Erythroblast (primary cell): ENCODE measurements around the gene SPTBN1.

ENCODE experiments used
- DNase-seq, 2 experiments: peaks; one replicate each; lab custom pipeline; 2025; lab: John Stamatoyannopoulos, UW
- GATA1 ChIP-seq: IDR thresholded peaks from 2 replicates; pipeline ENCODE4 v1.6.1; 2011; ENCODE audit warnings: low read depth, mild to moderate bottlenecking, control low read depth, low read length, moderate library complexity
- POLR2A ChIP-seq: IDR thresholded peaks from 2 replicates; pipeline ENCODE4 v1.6.1; 2011; ENCODE audit warnings: mild to moderate bottlenecking, low read length

SPTBN1 gene

GRCh38 chr2:54606393-54606958, 150.3 kb downstream of the SPTBN1 start:
- DNase-seq = no peak
- TF ChIP-seq GATA1 (no peak), POLR2A (no peak)

GRCh38 chr2:54608224-54608623, 152.1 kb downstream of the SPTBN1 start:
- no peak for TF ChIP-seq POLR2A
- DNase-seq = no peak

GRCh38 chr2:54609241-54609640, 153.1 kb downstream of the SPTBN1 start:
- DNase-seq = no peak
- TF ChIP-seq GATA1 = no peak
- TF ChIP-seq POLR2A = no peak

- TF ChIP-seq POLR2A (no peak), GATA1 (no peak)
Observed at GRCh38 chr2:54609647-54610046, 153.5 kb downstream of the SPTBN1 start.

GRCh38 chr2:54610700-54611099, 154.6 kb downstream of the SPTBN1 start:
- TF ChIP-seq GATA1 = no peak
- no peak for TF ChIP-seq POLR2A
- DNase-seq = no peak

More at GRCh38 chr2:54609647-54610046, 153.5 kb downstream of the SPTBN1 start:
- DNase-seq = no peak

- TF ChIP-seq GATA1 (no peak), POLR2A (no peak)
- DNase-seq = no peak
Observed at GRCh38 chr2:54611830-54612545, 155.9 kb downstream of the SPTBN1 start.

GRCh38 chr2:54613386-54613785, 157.3 kb downstream of the SPTBN1 start:
- no peak for TF ChIP-seq GATA1
- DNase-seq = no peak

- TF ChIP-seq POLR2A (no peak), GATA1 (no peak)
- no peak for DNase-seq
Observed at GRCh38 chr2:54613794-54614257, 157.7 kb downstream of the SPTBN1 start.

GRCh38 chr2:54614819-54615218, 158.7 kb downstream of the SPTBN1 start:
- DNase-seq = no peak
- no peak for TF ChIP-seq GATA1
- TF ChIP-seq POLR2A = no peak

- no peak for DNase-seq
Observed at GRCh38 chr2:54615832-54616534, 159.9 kb downstream of the SPTBN1 start.

GRCh38 chr2:54617409-54617808, 161.3 kb downstream of the SPTBN1 start:
- TF ChIP-seq GATA1 (no peak), POLR2A (no peak)
- DNase-seq = no peak

More at GRCh38 chr2:54615832-54616534, 159.9 kb downstream of the SPTBN1 start:
- TF ChIP-seq GATA1 = no peak
- TF ChIP-seq POLR2A = no peak

GRCh38 chr2:54618646-54619565, 162.8 kb downstream of the SPTBN1 start:
- DNase-seq = no peak
- TF ChIP-seq GATA1 (no peak), POLR2A (no peak)

GRCh38 chr2:54619660-54620231, 163.6 kb downstream of the SPTBN1 start:
- TF ChIP-seq POLR2A (no peak), GATA1 (no peak)
- no peak for DNase-seq

GRCh38 chr2:54620948-54621347, 164.8 kb downstream of the SPTBN1 start:
- DNase-seq = no peak
- TF ChIP-seq POLR2A = no peak
- no peak for TF ChIP-seq GATA1
